ENCODE measurements around the gene TRPV3.

TRPV3 gene

GRCh38 chr17:3533752-3534151 lies 23.9 kb downstream of the TRPV3 start:
- Histone ChIP-seq H3K36me3 (no peaks in the 10 kb centered on the region), H3K27me3 (ENCODE audit: insufficient read depth, low read depth, severe bottlenecking) (no peaks in the 10 kb centered on the region)

GRCh38 chr17:3532859-3533142 lies 24.8 kb downstream of the TRPV3 start:
- no peaks in the 10 kb centered on the region for H3K27me3 ChIP-seq (ENCODE audit: insufficient read depth, low read depth, severe bottlenecking)
- TF ChIP-seq CTCF (IDR thresholded peaks at IDR 0.05; ENCODE audit: low read depth, low read length), result no peak
- DNase-seq, result no peak
- H3K36me3 ChIP-seq, result no peaks in the 10 kb centered on the region
- no peaks in the 10 kb centered on the region for H3K9me3 ChIP-seq (ENCODE audit: severe bottlenecking)
- H3K4me3 ChIP-seq (ENCODE audit: low read depth, low read length), result no peak overlapping the region
- no peak overlapping the region for H3K27ac ChIP-seq

More at GRCh38 chr17:3533752-3534151, 23.9 kb downstream of the TRPV3 start:
- no peak for DNase-seq
- Histone ChIP-seq H3K9me3 (ENCODE audit: severe bottlenecking) (no peaks in the 10 kb centered on the region), H3K27ac (no peak overlapping the region), H3K4me3 (ENCODE audit: low read depth, low read length) (no peak overlapping the region)
- no peak for TF ChIP-seq CTCF (IDR thresholded peaks at IDR 0.05; ENCODE audit: low read depth, low read length)

- Histone ChIP-seq H3K4me3 (ENCODE audit: low read depth, low read length) (no peak overlapping the region), H3K36me3 (no peaks in the 10 kb centered on the region), H3K27ac (no peak overlapping the region), H3K27me3 (ENCODE audit: insufficient read depth, low read depth, severe bottlenecking) (no peaks in the 10 kb centered on the region), H3K9me3 (ENCODE audit: severe bottlenecking) (no peaks in the 10 kb centered on the region)
- no peak for DNase-seq
- TF ChIP-seq CTCF (IDR thresholded peaks at IDR 0.05; ENCODE audit: low read depth, low read length), result no peak
Measured at GRCh38 chr17:3532106-3532858, 25.3 kb downstream of the TRPV3 start.

GRCh38 chr17:3531266-3532101 lies 26.1 kb downstream of the TRPV3 start:
- no peak for TF ChIP-seq CTCF (IDR thresholded peaks at IDR 0.05; ENCODE audit: low read depth, low read length)
- no peak for DNase-seq
- no peak overlapping the region for H3K27ac ChIP-seq

GRCh38 chr17:3529817-3530741 lies 27.5 kb downstream of the TRPV3 start:
- TF ChIP-seq CTCF (IDR thresholded peaks at IDR 0.05; ENCODE audit: low read depth, low read length), result no peak
- Histone ChIP-seq H3K4me3 (ENCODE audit: low read depth, low read length) (no peak overlapping the region), H3K36me3 (no peaks in the 10 kb centered on the region), H3K9me3 (ENCODE audit: severe bottlenecking) (no peaks in the 10 kb centered on the region), H3K27me3 (ENCODE audit: insufficient read depth, low read depth, severe bottlenecking) (no peaks in the 10 kb centered on the region), H3K27ac (no peak overlapping the region)
- no peak for DNase-seq

More at GRCh38 chr17:3531266-3532101, 26.1 kb downstream of the TRPV3 start:
- Histone ChIP-seq H3K9me3 (ENCODE audit: severe bottlenecking) (no peaks in the 10 kb centered on the region), H3K27me3 (ENCODE audit: insufficient read depth, low read depth, severe bottlenecking) (no peaks in the 10 kb centered on the region), H3K36me3 (no peaks in the 10 kb centered on the region), H3K4me3 (ENCODE audit: low read depth, low read length) (no peak overlapping the region)

Data from WERI-Rb-1 (cell line).